Stimulated activated CD4-positive, alpha-beta T cell treated with anti-CD3 and anti-CD28 coated beads, Interleukin-4, amount 100 ng/mL, for 24 hours (primary cell): Measurements from ENCODE around the gene NPHP4.

Experiments used
- DNase-seq: peaks from one replicate; pipeline ENCODE4 v3.0.0-alpha.2; 2020

NPHP4 gene

GRCh38 chr1:5820026-5820421 lies 172.2 kb downstream of the NPHP4 start:
- DNase-seq: no peak

GRCh38 chr1:5819391-5820025 lies 172.7 kb downstream of the NPHP4 start:
- no peak for DNase-seq

DNA sequence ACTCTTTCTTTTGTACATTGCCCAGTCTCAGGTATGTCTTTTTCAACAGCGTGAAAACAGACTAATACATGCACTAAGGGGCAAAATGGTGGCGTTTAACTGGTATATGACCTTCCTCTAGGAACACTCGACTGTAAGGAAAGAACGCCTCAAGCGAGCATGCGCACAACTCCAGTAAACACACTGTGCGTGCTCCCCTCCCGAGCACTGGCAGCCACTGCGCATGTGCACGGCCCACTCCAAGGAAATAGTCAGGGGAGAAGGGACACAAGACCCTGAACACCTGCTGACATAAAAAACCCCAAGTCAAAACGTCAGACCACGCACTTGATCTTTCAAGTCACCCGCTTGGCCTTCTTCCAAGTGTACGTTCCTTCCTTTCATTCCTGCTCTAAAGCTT lies 173.5 kb downstream of the NPHP4 start:
- no peak for DNase-seq

- DNase-seq: no peak
Measured at GRCh38 chr1:5815716-5816115, 176.5 kb downstream of the NPHP4 start.

DNA sequence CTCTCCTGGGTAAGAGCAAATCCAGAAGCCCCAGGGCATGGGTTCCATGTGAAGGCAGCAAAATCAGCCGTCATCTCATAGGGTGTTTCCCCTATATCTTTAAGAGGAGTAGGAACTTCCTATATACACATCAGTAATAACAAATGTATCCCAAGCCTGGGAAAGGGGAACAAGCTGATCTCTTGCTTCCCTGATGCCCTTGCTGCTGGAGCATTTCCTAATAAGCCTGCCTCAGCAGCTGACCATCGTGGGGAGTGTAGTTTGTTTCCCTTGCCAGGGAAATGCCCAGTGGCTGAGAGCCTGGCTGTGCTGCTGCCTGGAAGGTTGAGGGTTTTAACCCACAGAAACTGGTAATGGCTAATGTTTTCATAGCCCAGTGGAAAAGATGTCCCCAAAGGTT lies 177.0 kb downstream of the NPHP4 start:
- no peak for DNase-seq

- no peak for DNase-seq
Measured at GRCh38 chr1:5814046-5814619, 178.1 kb downstream of the NPHP4 start.

DNA sequence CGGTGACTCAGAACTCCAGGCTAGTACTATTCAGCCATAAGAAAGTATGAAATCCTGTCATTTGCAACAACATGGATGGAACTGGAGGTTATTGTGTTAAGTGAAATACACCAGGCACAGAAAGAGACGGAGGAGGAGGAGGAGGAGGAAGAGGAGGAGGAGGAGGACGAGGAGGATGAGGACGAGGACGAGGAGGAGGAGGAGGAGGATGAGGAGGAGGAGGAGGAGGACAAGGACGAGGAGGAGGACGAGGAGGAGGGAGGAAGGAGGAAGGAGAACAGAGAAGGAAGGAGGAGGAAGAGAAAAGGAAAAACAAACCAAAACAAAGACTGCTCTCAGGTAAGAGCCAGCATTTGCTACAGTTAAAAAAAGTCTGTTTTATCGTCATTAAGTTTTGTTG lies 178.7 kb downstream of the NPHP4 start:
- no peak for DNase-seq
